C4-2B (cell line): ENCODE data around the gene BLM.

ENCODE experiments used
- ZFX ChIP-seq: fragments of 450-650 bp; IDR thresholded peaks from 2 replicates; pipeline ENCODE4 v1.6.1; 2017
- TF ChIP-seq, protein P1 (sequence below): fragments of 450-650 bp; conservative IDR thresholded peaks from 2 replicates; pipeline ENCODE4 v1.5.1; 2017; ENCODE audit warnings: mild to moderate bottlenecking

DNA sequence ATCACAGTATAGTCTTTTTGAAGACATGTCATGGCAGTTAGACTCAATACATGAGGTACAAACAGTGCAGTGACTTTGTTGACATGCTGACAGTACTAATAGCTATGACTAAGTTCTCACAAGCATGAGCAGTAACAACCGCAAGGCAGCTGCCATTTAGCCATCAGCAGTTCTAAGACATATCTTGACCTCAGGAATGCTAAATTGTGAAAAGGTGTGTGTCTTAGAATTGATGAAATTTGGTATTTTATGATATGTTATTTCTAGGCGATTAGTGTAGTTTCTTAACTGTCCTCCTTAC lies 90.6 kb downstream of the BLM start:
- TF ChIP-seq, protein P1, sequence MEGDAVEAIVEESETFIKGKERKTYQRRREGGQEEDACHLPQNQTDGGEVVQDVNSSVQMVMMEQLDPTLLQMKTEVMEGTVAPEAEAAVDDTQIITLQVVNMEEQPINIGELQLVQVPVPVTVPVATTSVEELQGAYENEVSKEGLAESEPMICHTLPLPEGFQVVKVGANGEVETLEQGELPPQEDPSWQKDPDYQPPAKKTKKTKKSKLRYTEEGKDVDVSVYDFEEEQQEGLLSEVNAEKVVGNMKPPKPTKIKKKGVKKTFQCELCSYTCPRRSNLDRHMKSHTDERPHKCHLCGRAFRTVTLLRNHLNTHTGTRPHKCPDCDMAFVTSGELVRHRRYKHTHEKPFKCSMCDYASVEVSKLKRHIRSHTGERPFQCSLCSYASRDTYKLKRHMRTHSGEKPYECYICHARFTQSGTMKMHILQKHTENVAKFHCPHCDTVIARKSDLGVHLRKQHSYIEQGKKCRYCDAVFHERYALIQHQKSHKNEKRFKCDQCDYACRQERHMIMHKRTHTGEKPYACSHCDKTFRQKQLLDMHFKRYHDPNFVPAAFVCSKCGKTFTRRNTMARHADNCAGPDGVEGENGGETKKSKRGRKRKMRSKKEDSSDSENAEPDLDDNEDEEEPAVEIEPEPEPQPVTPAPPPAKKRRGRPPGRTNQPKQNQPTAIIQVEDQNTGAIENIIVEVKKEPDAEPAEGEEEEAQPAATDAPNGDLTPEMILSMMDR = no peak
- TF ChIP-seq ZFX = no peak
